Inflammatory macrophage (primary cell): Measurements from ENCODE around the gene PRM2.
"Not testable (repeated sequence)": the region's sequence is repeated elsewhere in the genome, so short reads cannot be mapped to it uniquely, and the experiment has no call there.

Source experiments
- DNase-seq, 2 donors: peaks; one replicate each; pipeline ENCODE4 v3.0.0-alpha.2; 2020 to 2022

PRM2 gene

GRCh38 chr16:11307639-11308492 is 31.6 kb upstream of the PRM2 start:
- DNase-seq = no peak

- peak; percentile 25 to 48 for DNase-seq
Measured at GRCh38 chr16:11306997-11307638, 30.8 kb upstream of the PRM2 start.

GRCh38 chr16:11306381-11306780 is 30.1 kb upstream of the PRM2 start:
- DNase-seq = no peak

GRCh38 chr16:11303405-11304138 is 27.3 kb upstream of the PRM2 start:
- no peak for DNase-seq

GRCh38 chr16:11302977-11303376 is 26.7 kb upstream of the PRM2 start:
- DNase-seq = no peak

- no peak for DNase-seq
Measured at GRCh38 chr16:11301645-11302501, 25.6 kb upstream of the PRM2 start.

GRCh38 chr16:11300560-11300892 is 24.2 kb upstream of the PRM2 start:
- DNase-seq = no peak

GRCh38 chr16:11299865-11300559 is 23.7 kb upstream of the PRM2 start:
- DNase-seq = no peak

GRCh38 chr16:11298950-11299547 is 22.8 kb upstream of the PRM2 start:
- DNase-seq = not testable (repeated sequence)

GRCh38 chr16:11298143-11298900 is 22.0 kb upstream of the PRM2 start:
- no peak for DNase-seq

- peak; percentile 40 to 45 for DNase-seq
Measured at GRCh38 chr16:11297492-11298142, 21.3 kb upstream of the PRM2 start.

GRCh38 chr16:11296706-11297491 is 20.6 kb upstream of the PRM2 start:
- no peak for DNase-seq

- no peak for DNase-seq
Measured at GRCh38 chr16:11296351-11296705, 20.0 kb upstream of the PRM2 start.

GRCh38 chr16:11295672-11296071 is 19.4 kb upstream of the PRM2 start:
- no peak for DNase-seq

GRCh38 chr16:11292076-11292748 is 15.9 kb upstream of the PRM2 start:
- no peak for DNase-seq

GRCh38 chr16:11291091-11291703 is 14.9 kb upstream of the PRM2 start:
- no peak for DNase-seq

- DNase-seq = no peak
Measured at GRCh38 chr16:11290102-11290893, 14.0 kb upstream of the PRM2 start.

GRCh38 chr16:11289696-11290095 is 13.4 kb upstream of the PRM2 start:
- peak; percentile 50 to 75 for DNase-seq
